HG03066 (cell line): ENCODE data around the gene AVL9.
"Not testable (repeated sequence)": the region's sequence is repeated elsewhere in the genome, so short reads cannot be mapped to it uniquely, and the experiment has no call there.

Experiments
- ATAC-seq: cut with Tn5 transposase; IDR thresholded peaks from one replicate; pipeline ENCODE4 v1.9.1; 2021; ENCODE audit warnings: low read depth; ENCODE audit not compliant: unreplicated experiment

AVL9 gene

GRCh38 chr7:32495298-32496051 is at the start of gene AVL9:
AVL9 (plus strand) TSS chr7:32495489; CDS start chr7:32495710, 221 bp downstream.
- peak; percentile 91 for ATAC-seq

DNA sequence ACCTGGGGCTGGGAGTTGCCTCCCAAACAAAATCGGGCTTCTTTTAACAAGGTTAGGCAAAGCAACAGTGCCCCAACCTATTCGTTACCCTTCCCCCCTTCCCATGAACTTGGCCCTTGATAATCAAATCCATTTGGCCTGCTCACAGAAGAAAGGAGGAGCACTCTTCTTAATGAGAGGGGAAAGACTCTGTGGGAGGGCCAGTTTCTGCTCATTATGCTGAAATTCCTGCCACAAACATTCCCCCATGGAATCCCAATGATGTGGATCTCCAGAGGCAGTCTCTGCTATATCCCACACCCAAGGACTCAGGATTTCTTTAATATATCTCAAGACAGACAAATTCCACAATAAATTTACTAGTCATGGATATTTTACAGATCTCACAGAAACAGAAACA is 48.1 kb upstream of the AVL9 start:
- ATAC-seq, result no peak

GRCh38 chr7:32453341-32454011 is 41.8 kb upstream of the AVL9 start:
- ATAC-seq, result no peak

DNA sequence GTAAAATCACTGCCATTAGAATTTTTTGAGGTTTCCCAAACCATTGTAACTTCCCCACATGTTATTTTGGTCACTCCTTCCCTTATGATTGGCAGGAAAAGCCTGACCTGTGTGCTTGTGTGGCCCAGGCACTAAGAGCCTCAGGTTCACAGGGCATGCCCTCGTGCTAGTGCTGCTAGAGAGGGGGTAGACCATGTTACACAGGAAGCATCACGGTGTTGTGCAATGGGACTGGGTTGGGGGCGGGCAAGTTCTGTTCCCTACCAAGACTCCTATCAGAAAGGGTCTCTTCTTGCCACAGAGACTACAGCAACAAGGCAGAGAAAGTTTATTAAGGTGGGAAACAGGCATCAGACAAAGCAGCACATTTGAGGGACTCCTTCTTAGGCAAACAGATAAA is 37.3 kb upstream of the AVL9 start:
- no peak for ATAC-seq

- ATAC-seq, result no peak
These were observed 35.5 kb upstream of the AVL9 start for GRCh38 chr7:32459788-32460187.

- no peak for ATAC-seq
These were observed 33.8 kb upstream of the AVL9 start for GRCh38 chr7:32461484-32461883.

- ATAC-seq, result no peak
These were observed 32.8 kb upstream of the AVL9 start for GRCh38 chr7:32462451-32462850.

- no peak for ATAC-seq
These were observed 32.3 kb upstream of the AVL9 start for GRCh38 chr7:32462977-32463376.

GRCh38 chr7:32464641-32465416 is 30.5 kb upstream of the AVL9 start:
- not testable (repeated sequence) for ATAC-seq

GRCh38 chr7:32470004-32470403 is 25.3 kb upstream of the AVL9 start:
- not testable (repeated sequence) for ATAC-seq

DNA sequence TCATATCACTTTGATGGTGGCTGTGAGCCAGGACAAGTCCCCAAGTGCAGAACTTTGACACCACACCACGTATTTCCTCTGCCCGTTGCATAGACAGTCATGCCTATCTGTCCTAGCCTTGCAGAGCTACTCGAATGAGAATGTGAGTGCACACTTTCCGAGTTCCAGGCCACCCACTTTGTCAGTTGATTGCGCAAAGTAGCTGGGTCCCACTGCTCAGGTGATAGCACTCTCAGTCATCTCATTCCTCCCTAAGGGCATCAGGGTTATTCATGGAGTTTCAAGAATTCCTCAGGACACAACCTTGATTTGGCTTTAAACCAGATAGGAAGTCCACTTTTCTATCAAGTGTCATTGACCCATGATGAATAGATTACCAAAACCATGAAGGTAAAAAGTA is 24.4 kb upstream of the AVL9 start:
- no peak for ATAC-seq

- ATAC-seq, result no peak
These were observed 23.3 kb upstream of the AVL9 start for GRCh38 chr7:32472015-32472414.

- no peak for ATAC-seq
These were observed 21.3 kb upstream of the AVL9 start for GRCh38 chr7:32474008-32474407.

DNA sequence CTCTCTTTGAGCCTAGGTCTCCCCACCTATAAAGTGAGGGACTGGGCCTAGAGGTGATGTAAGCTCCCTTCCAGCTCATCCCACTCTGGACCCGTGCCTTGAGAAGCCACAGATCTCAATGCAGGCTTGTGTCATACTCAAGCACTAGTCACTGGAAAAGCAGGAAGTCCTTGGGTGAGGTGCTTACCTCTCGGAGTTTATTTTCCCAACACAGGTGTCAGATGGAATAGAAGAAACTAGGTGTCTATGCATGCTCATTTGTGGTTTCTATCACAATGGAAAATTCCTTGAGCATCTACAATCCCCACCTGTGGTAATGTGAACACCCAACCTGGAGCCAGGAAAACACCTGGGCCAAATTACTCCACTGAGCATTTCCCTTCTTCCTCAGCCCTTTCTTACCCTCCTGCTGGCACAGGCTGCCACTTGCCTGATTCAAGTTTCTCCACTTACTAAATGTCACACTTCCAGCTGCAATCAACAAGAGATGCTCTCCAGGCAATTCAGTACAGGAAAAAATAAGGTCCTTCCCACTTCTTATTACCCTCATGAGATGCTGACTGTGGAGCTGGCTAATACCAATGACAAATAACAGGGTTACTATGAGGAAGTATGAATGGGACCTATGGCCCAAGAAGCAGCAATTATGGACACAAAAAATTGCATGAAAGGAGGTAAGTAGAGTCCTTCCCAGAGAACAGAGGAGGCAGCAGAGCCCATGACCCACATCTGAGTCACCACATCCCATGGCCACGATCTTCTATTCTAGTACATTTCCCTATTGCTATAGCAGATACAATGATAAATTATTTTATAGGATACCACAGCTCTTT is 18.3 kb upstream of the AVL9 start:
- ATAC-seq, result no peak

- ATAC-seq, result no peak
These were observed 17.7 kb upstream of the AVL9 start for GRCh38 chr7:32477649-32477980.

- no peak for ATAC-seq
These were observed 15.6 kb upstream of the AVL9 start for GRCh38 chr7:32479574-32480200.

- no peak for ATAC-seq
These were observed 14.1 kb upstream of the AVL9 start for GRCh38 chr7:32481176-32481575.

- no peak for ATAC-seq
These were observed 13.4 kb upstream of the AVL9 start for GRCh38 chr7:32481921-32482320.

GRCh38 chr7:32489788-32490126 is 5.5 kb upstream of the AVL9 start:
- peak; percentile 13 for ATAC-seq

DNA sequence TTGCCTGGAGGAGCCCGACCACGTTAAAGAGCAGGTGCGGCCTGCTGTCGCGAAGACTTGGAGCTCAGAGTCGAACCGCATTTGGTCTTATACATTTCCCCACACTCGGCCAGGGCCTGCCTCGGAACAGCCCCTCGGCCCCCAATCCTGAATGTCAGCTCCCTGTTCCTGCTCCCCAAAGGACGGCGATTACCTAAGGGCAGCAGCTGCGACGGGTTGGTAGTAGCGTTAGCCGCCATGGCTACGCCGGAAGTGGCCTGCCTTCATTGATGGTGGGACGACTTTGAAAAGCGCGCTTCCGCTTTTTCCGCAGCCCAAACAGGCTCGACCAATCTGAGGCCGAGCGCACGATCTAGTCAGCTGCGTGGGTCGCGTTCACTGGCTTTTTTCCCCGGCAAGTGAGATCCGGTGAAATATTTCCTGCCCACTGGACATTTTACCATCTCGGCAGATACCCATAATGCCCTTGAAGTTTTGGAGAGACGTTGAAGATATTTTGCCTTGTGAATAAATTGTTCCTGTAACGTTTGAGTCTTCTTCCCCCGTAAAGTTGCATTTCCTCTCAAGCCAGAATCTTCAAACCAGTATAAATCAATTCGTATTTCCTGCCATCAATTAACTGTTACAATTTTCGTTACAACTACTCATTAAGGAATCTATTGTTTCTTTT is 5.0 kb upstream of the AVL9 start, which contains the start of gene LSM5:
Gene LSM5, minus strand, starts transcription at position 254 of the 670 bp plus-strand sequence. Its CDS starts 15 bp downstream, at position 239.
- ATAC-seq, result peak; percentile 83
